Adipocyte (in vitro differentiated cells): ENCODE data around the gene OSBPL1A.
A peak's percentile ranks its signal among the peaks of the same experiment; 100 is the strongest.
"Not testable (repeated sequence)": the region's sequence is repeated elsewhere in the genome, so short reads cannot be mapped to it uniquely, and the experiment has no call there.

Experiments
- DNase-seq: peaks from one replicate; pipeline ENCODE4 v3.0.0-alpha.2; 2015; ENCODE audit warnings: low read depth
- H3K27me3 ChIP-seq: replicated peaks from 2 replicates; pipeline ENCODE4 v1.7.0; 2013; ENCODE audit warnings: mild to moderate bottlenecking, low read length, moderate library complexity; ENCODE audit not compliant: control insufficient read depth, insufficient read depth
- H3K36me3 ChIP-seq: 2 replicates; pipeline ENCODE4 v1.7.0; 2013; ENCODE audit warnings: low read length, mild to moderate bottlenecking, moderate library complexity; ENCODE audit not compliant: control insufficient read depth, insufficient read depth, severe bottlenecking
- H3K4me1 ChIP-seq: 2 replicates; pipeline ENCODE4 v1.7.0; 2013; ENCODE audit warnings: mild to moderate bottlenecking, low read length, moderate library complexity; ENCODE audit not compliant: control insufficient read depth, insufficient read depth
- H3K4me3 ChIP-seq: 2 replicates; pipeline ENCODE4 v1.7.0; 2013; ENCODE audit warnings: mild to moderate bottlenecking, low read length, moderate library complexity
- H3K9ac ChIP-seq: 2 replicates; pipeline ENCODE4 v1.7.0; 2013; ENCODE audit warnings: mild to moderate bottlenecking, low read length, moderate library complexity
- H3K9me3 ChIP-seq: 2 replicates; pipeline ENCODE4 v1.7.0; 2013; ENCODE audit warnings: mild to moderate bottlenecking, low read length, moderate library complexity; ENCODE audit not compliant: control insufficient read depth

The OSBPL1A gene

DNA sequence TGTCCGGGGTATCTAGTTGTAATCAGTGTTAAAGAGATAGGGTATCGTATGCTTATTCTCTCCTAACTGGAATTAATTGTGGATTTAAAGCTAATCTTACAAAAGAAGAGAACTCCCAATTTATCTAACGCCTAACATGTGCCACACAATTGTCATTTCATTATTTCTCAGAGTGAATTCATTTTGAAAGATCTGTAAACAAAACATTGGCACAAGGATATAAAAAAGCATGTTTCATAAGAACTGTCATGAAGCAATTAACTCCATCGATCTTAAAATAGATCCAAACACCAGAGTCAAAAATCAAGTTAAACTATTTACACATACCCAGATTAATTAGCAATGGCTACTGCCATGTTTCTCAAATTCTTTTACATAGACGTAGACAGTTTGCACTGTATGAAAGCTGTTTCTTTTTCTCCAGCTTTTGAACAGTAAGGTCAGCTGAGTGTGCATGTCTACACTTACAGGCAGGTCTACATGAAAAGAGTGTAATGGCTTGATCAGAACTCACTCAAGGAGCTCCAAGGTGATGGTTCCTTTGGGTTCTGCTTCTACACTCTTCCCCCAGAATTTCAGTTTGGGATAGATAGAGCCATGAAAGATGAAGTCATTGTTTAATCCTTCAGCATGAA, 220.0 kb downstream of the OSBPL1A start:
- Histone ChIP-seq H3K4me3 (no peak overlapping the region), H3K4me1 (peaks cover 19% of the 10 kb centered on the region), H3K27me3 (no peaks in the 10 kb centered on the region), H3K9me3 (no peaks in the 10 kb centered on the region), H3K36me3 (peaks cover 25% of the 10 kb centered on the region), H3K9ac (no peak overlapping the region)
- DNase-seq, result no peak

GRCh38 chr18:24176727-24177416, 220.8 kb downstream of the OSBPL1A start:
- H3K4me3 ChIP-seq, result no peak overlapping the region
- H3K4me1 ChIP-seq, result peaks cover 13% of the 10 kb centered on the region
- no peak overlapping the region for H3K9ac ChIP-seq
- peaks cover 25% of the 10 kb centered on the region for H3K36me3 ChIP-seq
- H3K27me3 ChIP-seq, result no peaks in the 10 kb centered on the region
- no peaks in the 10 kb centered on the region for H3K9me3 ChIP-seq
- peak; percentile 75 for DNase-seq

DNA sequence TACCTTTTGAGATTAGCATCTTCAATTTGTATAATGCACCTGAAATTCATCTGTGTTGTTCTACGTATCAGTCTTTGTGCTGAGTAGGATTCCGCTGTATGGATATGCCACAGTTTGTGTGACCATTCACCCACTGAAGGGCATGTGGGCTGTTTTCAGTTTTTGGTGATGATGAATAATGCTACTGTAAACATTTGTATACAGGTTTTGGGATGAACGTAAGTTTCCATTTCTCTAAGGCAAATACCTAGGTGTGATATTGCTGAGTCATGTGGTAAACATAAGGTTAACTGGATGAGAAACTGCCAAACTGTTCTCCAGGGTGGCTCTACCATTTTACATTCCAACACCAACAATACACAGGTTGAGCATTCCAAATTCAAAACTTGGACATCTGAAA, 223.6 kb downstream of the OSBPL1A start:
- H3K9me3 ChIP-seq, result no peaks in the 10 kb centered on the region
- H3K36me3 ChIP-seq, result peaks cover 33% of the 10 kb centered on the region
- no peak for DNase-seq
- no peaks in the 10 kb centered on the region for H3K27me3 ChIP-seq
- no peak overlapping the region for H3K9ac ChIP-seq
- no peak overlapping the region for H3K4me3 ChIP-seq
- peaks cover 7% of the 10 kb centered on the region for H3K4me1 ChIP-seq

DNA sequence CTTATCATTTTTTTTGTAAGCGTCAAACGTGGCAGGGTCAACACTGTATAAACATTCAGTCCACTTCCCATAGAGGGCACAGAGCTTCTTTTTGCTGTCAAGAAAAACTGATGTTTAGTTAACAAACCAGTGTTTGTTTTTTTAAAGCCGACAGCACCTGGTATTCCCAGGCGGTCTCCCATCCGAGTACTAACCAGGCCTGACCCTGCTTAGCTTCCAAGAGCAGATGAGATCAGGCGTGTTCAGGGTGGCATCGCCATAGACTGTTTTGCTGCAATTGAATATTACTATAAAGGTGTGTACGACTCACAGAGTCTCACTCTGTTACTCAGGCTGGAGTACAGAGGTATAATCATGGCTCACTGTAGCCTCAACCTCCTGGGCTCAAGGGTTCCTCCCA, 227.3 kb downstream of the OSBPL1A start:
- H3K4me1 ChIP-seq, result no peaks in the 10 kb centered on the region
- no peaks in the 10 kb centered on the region for H3K9me3 ChIP-seq
- H3K4me3 ChIP-seq, result no peak overlapping the region
- no peak for DNase-seq
- no peak overlapping the region for H3K9ac ChIP-seq
- H3K36me3 ChIP-seq, result peaks cover 66% of the 10 kb centered on the region
- H3K27me3 ChIP-seq, result no peaks in the 10 kb centered on the region

- no peaks in the 10 kb centered on the region for H3K9me3 ChIP-seq
- H3K4me3 ChIP-seq, result no peak overlapping the region
- H3K36me3 ChIP-seq, result peaks cover 76% of the 10 kb centered on the region
- H3K4me1 ChIP-seq, result no peaks in the 10 kb centered on the region
- DNase-seq, result no peak
- H3K27me3 ChIP-seq, result no peaks in the 10 kb centered on the region
- H3K9ac ChIP-seq, result no peak overlapping the region
Observed at GRCh38 chr18:24168496-24168895, 229.1 kb downstream of the OSBPL1A start.

GRCh38 chr18:24161304-24161703, 236.3 kb downstream of the OSBPL1A start:
- H3K4me1 ChIP-seq, result no peaks in the 10 kb centered on the region
- H3K4me3 ChIP-seq, result no peak overlapping the region
- H3K27me3 ChIP-seq, result no peaks in the 10 kb centered on the region
- DNase-seq, result no peak
- H3K36me3 ChIP-seq, result peaks cover 93% of the 10 kb centered on the region
- no peaks in the 10 kb centered on the region for H3K9me3 ChIP-seq
- H3K9ac ChIP-seq, result no peak overlapping the region

DNA sequence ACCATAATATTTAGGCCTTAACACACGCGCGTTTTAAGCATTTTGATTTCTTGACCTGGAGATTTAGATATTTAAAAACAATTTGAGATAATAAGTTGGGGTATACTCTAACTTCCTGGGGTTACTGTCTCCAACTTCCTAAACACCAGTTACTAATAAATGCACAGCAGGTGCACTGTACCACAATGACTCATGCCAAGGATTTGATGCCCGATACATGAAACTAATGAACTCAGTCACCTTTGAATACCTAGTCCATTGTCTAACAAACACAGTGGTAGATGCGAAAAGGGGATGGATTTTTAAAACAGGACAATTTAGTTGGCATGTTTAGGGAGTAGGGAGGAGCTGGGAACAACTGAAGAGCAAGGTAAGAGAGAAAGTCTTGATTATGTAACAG, 237.5 kb downstream of the OSBPL1A start:
- no peaks in the 10 kb centered on the region for H3K27me3 ChIP-seq
- no peak for DNase-seq
- peaks cover 93% of the 10 kb centered on the region for H3K36me3 ChIP-seq

GRCh38 chr18:24157855-24158254, 239.8 kb downstream of the OSBPL1A start:
- Histone ChIP-seq H3K4me3 (no peak overlapping the region), H3K9ac (no peak overlapping the region), H3K4me1 (no peaks in the 10 kb centered on the region), H3K36me3 (peaks cover 80% of the 10 kb centered on the region), H3K9me3 (no peaks in the 10 kb centered on the region), H3K27me3 (no peaks in the 10 kb centered on the region)
- DNase-seq, result no peak

More for the DNA sequence above, 237.5 kb downstream of the OSBPL1A start:
- H3K4me1 ChIP-seq, result no peaks in the 10 kb centered on the region
- H3K9ac ChIP-seq, result no peak overlapping the region
- no peak overlapping the region for H3K4me3 ChIP-seq
- H3K9me3 ChIP-seq, result no peaks in the 10 kb centered on the region

DNA sequence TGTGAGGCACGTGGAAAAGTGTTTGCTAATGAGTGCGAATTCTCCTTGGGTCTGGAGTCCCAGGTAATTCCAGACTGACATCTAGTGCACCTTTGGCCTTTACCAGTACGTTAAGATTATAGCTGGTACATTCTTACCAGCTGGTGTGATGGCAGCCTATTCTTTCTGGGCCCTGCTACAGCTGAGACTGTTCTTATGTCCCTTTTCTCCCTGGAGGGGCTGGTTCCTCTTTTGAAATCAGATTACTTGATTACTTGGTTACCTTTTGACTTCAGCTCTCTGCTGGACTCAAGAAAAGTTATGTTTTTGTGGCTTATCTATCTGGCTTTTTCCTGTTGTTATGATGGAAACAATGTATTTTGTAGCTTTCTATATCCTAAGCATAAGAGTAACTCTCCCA, 244.2 kb downstream of the OSBPL1A start:
- H3K9me3 ChIP-seq, result no peaks in the 10 kb centered on the region
- DNase-seq, result no peak

GRCh38 chr18:24149591-24149990, 248.0 kb downstream of the OSBPL1A start:
- peaks cover 38% of the 10 kb centered on the region for H3K36me3 ChIP-seq
- H3K4me3 ChIP-seq, DNase-seq, H3K9me3 ChIP-seq, H3K4me1 ChIP-seq, H3K27me3 ChIP-seq, H3K9ac ChIP-seq: not testable (repeated sequence)

More for the DNA sequence above, 244.2 kb downstream of the OSBPL1A start:
- Histone ChIP-seq H3K4me3 (no peak overlapping the region), H3K36me3 (peaks cover 43% of the 10 kb centered on the region), H3K9ac (no peak overlapping the region), H3K27me3 (no peaks in the 10 kb centered on the region), H3K4me1 (no peaks in the 10 kb centered on the region)

- H3K4me3 ChIP-seq, result no peak overlapping the region
- H3K9me3 ChIP-seq, result no peaks in the 10 kb centered on the region
- H3K27me3 ChIP-seq, result no peaks in the 10 kb centered on the region
- peaks cover 13% of the 10 kb centered on the region for H3K4me1 ChIP-seq
- DNase-seq, result no peak
- H3K9ac ChIP-seq, result no peak overlapping the region
- peaks cover 17% of the 10 kb centered on the region for H3K36me3 ChIP-seq
Observed at GRCh38 chr18:24142376-24142775, 255.2 kb downstream of the OSBPL1A start.
